H9 (cell line): ENCODE measurements around the gene AHSP. TPM values are rescaled to one million over a fixed set of nuclear protein-coding genes. Genes with fewer than 3 reads are reported as not detected.

ENCODE experiments used
- DNase-seq: peaks from one replicate; pipeline ENCODE4 v3.0.0-alpha.2; 2017
- H2AFZ ChIP-seq: one replicate; pipeline ENCODE4 v1.6.1; 2013; ENCODE audit warnings: mild to moderate bottlenecking, low read length, control low read depth, moderate library complexity
- H2AK5ac ChIP-seq: 2 replicates; pipeline ENCODE4 v1.6.1; 2013; ENCODE audit warnings: low read length, control low read depth, mixed read lengths; ENCODE audit not compliant: insufficient read length
- H2BK120ac ChIP-seq: one replicate; pipeline ENCODE4 v1.6.1; 2013; ENCODE audit warnings: low read depth, mild to moderate bottlenecking, low read length, control low read depth, inconsistent platforms; ENCODE audit not compliant: poor library complexity, severe bottlenecking
- H2BK12ac ChIP-seq: 2 replicates; pipeline ENCODE4 v1.6.1; 2013; ENCODE audit warnings: low read length, control low read depth, mixed read lengths, low read depth; ENCODE audit not compliant: insufficient read length
- H2BK15ac ChIP-seq: 2 replicates; pipeline ENCODE4 v1.6.1; 2013; ENCODE audit warnings: low read depth, low read length, control low read depth
- H2BK20ac ChIP-seq: one replicate; pipeline ENCODE4 v1.6.1; 2013; ENCODE audit warnings: low read depth, mild to moderate bottlenecking, low read length, control low read depth, inconsistent platforms; ENCODE audit not compliant: poor library complexity, severe bottlenecking
- H2BK5ac ChIP-seq: 2 replicates; pipeline ENCODE4 v1.6.1; 2013; ENCODE audit warnings: low read length, control low read depth, mixed read lengths; ENCODE audit not compliant: insufficient read length
- H3K14ac ChIP-seq: 2 replicates; pipeline ENCODE4 v1.6.1; 2013; ENCODE audit warnings: low read length, control low read depth; ENCODE audit not compliant: insufficient read depth
- H3K18ac ChIP-seq: 2 replicates; pipeline ENCODE4 v1.6.1; 2013; ENCODE audit warnings: low read depth, mild to moderate bottlenecking, mixed read lengths, low read length, control low read depth; ENCODE audit not compliant: insufficient read length
- H3K23ac ChIP-seq: 2 replicates; pipeline ENCODE4 v1.6.1; 2013; ENCODE audit warnings: low read length, control low read depth, mixed read lengths, low read depth; ENCODE audit not compliant: insufficient read length
- H3K23me2 ChIP-seq: 2 replicates; pipeline ENCODE4 v1.6.1; 2013; ENCODE audit warnings: low read depth, mild to moderate bottlenecking, mixed read lengths, low read length, control low read depth; ENCODE audit not compliant: insufficient read length, poor library complexity, severe bottlenecking
- H3K27ac ChIP-seq: 2 replicates; pipeline ENCODE4 v1.5.1; 2013; ENCODE audit warnings: low read length, control low read depth, mixed read lengths, low read depth; ENCODE audit not compliant: insufficient read length
- H3K27me3 ChIP-seq: 2 replicates; pipeline ENCODE4 v1.6.1; 2013; ENCODE audit warnings: low read length, control low read depth, inconsistent platforms; ENCODE audit not compliant: insufficient read depth
- H3K4ac ChIP-seq: 2 replicates; pipeline ENCODE4 v1.6.1; 2013; ENCODE audit warnings: low read depth, mild to moderate bottlenecking, control low read depth, inconsistent platforms, low read length, moderate library complexity
- H3K4me1 ChIP-seq: 2 replicates; pipeline ENCODE4 v1.6.1; 2013; ENCODE audit warnings: low read length, control low read depth, inconsistent platforms; ENCODE audit not compliant: insufficient read depth
- H3K4me2 ChIP-seq: 2 replicates; pipeline ENCODE4 v1.6.1; 2013; ENCODE audit warnings: low read length, control low read depth, mixed read lengths; ENCODE audit not compliant: insufficient read length, insufficient read depth
- H3K56ac ChIP-seq: 2 replicates; pipeline ENCODE4 v1.6.1; 2013; ENCODE audit warnings: low read depth, mild to moderate bottlenecking, mixed read lengths, low read length, control low read depth; ENCODE audit not compliant: insufficient read length
- H3K79me1 ChIP-seq: 2 replicates; pipeline ENCODE4 v1.6.1; 2013; ENCODE audit warnings: low read depth, mild to moderate bottlenecking, moderate library complexity, low read length, control low read depth, inconsistent platforms; ENCODE audit not compliant: insufficient read depth, poor library complexity, severe bottlenecking
- H3K79me2 ChIP-seq: 2 replicates; pipeline ENCODE4 v1.6.1; 2013; ENCODE audit warnings: low read length, control low read depth, inconsistent platforms; ENCODE audit not compliant: insufficient read depth
- H3K9ac ChIP-seq: 2 replicates; pipeline ENCODE4 v1.6.1; 2013; ENCODE audit warnings: low read length, control low read depth, mixed read lengths; ENCODE audit not compliant: insufficient read length; ENCODE audit errors: extremely low read depth
- H3K9me3 ChIP-seq: one replicate; pipeline ENCODE4 v1.6.1; 2013; ENCODE audit warnings: low read depth, low read length, inconsistent platforms; ENCODE audit not compliant: control insufficient read depth
- H3T11ph ChIP-seq: one replicate; pipeline ENCODE4 v1.6.1; 2013; ENCODE audit warnings: mild to moderate bottlenecking, low read length, control low read depth, inconsistent platforms
- H4K20me1 ChIP-seq: one replicate; pipeline ENCODE4 v1.6.1; 2013; ENCODE audit not compliant: control insufficient read depth, insufficient read length, insufficient read depth
- H4K5ac ChIP-seq: 2 replicates; pipeline ENCODE4 v1.6.1; 2013; ENCODE audit warnings: low read depth, mild to moderate bottlenecking, mixed read lengths, low read length, control low read depth; ENCODE audit not compliant: insufficient read length
- H4K8ac ChIP-seq: replicated peaks from 2 replicates; pipeline ENCODE4 v1.6.1; 2013; ENCODE audit warnings: low read length, control low read depth, mixed read lengths, low read depth; ENCODE audit not compliant: insufficient read length
- H4K91ac ChIP-seq: 2 replicates; pipeline ENCODE4 v1.6.1; 2013; ENCODE audit warnings: low read depth, mild to moderate bottlenecking, moderate library complexity, mixed read lengths, low read length, control low read depth; ENCODE audit not compliant: insufficient read length
- H3K27ac Mint-ChIP-seq, 3 experiments: 2 replicates in 2 of 3; 3 replicates in 1 of 3; pipeline ENCODE4 v1.8.0; 2020 to 2021; ENCODE audit warnings: mixed read lengths in 3 of 3, mild to moderate bottlenecking in 1 of 3, moderate library complexity in 1 of 3
- H3K27me3 Mint-ChIP-seq: 2 replicates; pipeline ENCODE4 v1.8.0; 2021; ENCODE audit warnings: low read depth, mild to moderate bottlenecking, moderate library complexity, mixed read lengths
- H3K36me3 Mint-ChIP-seq, 3 experiments: 2 replicates in 2 of 3; 3 replicates in 1 of 3; pipeline ENCODE4 v1.8.0; 2020 to 2021; ENCODE audit warnings: low read depth in 3 of 3, mixed read lengths in 3 of 3; ENCODE audit not compliant: insufficient read depth in 1 of 3
- H3K4me1 Mint-ChIP-seq, 2 experiments: 2 replicates each; pipeline ENCODE4 v1.8.0; 2020; ENCODE audit warnings: mixed read lengths in 2 of 2
- H3K4me3 Mint-ChIP-seq, 2 experiments: 2 replicates in 1 of 2; 3 replicates in 1 of 2; pipeline ENCODE4 v1.8.0; 2020 to 2021; ENCODE audit warnings: mild to moderate bottlenecking in 2 of 2, mixed read lengths in 2 of 2, moderate library complexity in 1 of 2
- H3K9me3 Mint-ChIP-seq, 2 experiments: 2 replicates in 1 of 2; 3 replicates in 1 of 2; pipeline ENCODE4 v1.8.0; 2020; ENCODE audit warnings: mild to moderate bottlenecking in 2 of 2, mixed read lengths in 2 of 2, moderate library complexity in 1 of 2
- WGBS: extraction: QIAGEN DNeasy Blood & Tissue Kit; methylation state at CpG from one replicate; pipeline ENCODE4 v1.1.7; 2013; ENCODE audit warnings: missing lambda C conversion rate, low lambda C conversion rate, mixed read lengths; ENCODE audit not compliant: insufficient read length; ENCODE audit errors: extremely low coverage; 5-methylcytosine and 5-hydroxymethylcytosine counted together
- total RNA-seq: library from RNA; stranded (reverse); gene quantifications from 2 replicates; pipeline ENCODE4 v1.2.1, GENCODE V29; 2021
- TF ChIP-seq, protein P1 (sequence below): fragments of 200-600 bp; sonication (generic); conservative IDR thresholded peaks from 3 replicates; pipeline ENCODE4 v1.8.0; 2021; ENCODE audit warnings: antibody characterized with exemption, mild to moderate bottlenecking

The AHSP gene
- total RNA-seq, 1 experiment from 2014 or later: not detected

DNA sequence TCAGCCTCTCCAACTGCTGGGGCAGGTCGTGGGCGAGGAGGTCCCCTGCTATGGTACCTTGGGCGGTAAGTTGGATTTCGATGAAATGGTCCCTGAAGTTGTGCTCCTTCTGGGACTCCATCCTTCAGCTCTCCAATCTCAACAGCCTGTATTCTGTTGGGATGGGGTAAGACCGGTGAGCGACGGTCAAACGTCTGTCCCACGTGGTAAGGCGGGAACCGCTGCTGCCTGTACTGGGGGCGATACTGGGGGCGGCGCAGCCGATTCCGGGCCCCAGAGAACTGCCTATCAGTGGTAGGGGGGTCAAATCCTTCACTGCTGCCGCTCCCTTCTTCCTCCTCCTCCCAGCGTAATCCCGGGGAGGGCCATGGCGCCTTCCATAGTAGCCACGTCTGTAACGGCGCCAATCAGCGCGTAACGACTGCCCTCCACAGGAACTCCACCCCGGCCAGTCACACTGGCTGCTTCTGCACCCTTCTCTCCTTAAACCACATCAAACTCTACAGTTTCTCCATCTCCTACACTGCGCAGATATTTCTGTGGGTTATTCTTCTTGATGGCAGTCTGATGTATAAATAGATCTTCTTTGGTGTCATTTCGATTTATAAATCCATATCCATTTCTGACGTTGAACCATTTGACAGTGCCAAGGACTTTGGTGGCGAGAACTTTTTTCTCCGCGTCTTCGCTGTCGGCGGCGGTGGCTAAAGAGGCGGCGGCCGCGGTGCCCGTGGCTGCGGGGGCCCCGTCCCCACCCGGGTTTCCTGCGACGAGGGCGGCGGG lies 41.1 kb downstream of the AHSP start:
- Mint-ChIP-seq H3K27ac (no peak overlapping the region), H3K4me3 (peak overlapping the region; percentile 60 to 84), H3K27me3 (peaks cover 71% of the 10 kb centered on the region), H3K36me3 (peaks cover 3 to 5% (median 4%) of the 10 kb centered on the region in 3 experiments; a peak in 4 of 7 replicates), H3K4me1 (peaks cover 0 to 3% of the 10 kb centered on the region in 2 experiments; a peak in 1 of 4 replicates), H3K9me3 (peaks cover 44 to 63% of the 10 kb centered on the region in 2 experiments)
- no peak overlapping the region for H4K5ac ChIP-seq
- H2BK5ac ChIP-seq: no peak overlapping the region
- no peaks in the 10 kb centered on the region for H3K4me1 ChIP-seq
- WGBS: no CpG with 5 or more reads among the region's 49 CpGs
- H2BK120ac ChIP-seq: no peak overlapping the region
- H3K4ac ChIP-seq: no peak overlapping the region
- H3K79me1 ChIP-seq: no peaks in the 10 kb centered on the region
- no peak overlapping the region for H3K56ac ChIP-seq
- H3K14ac ChIP-seq: peak overlapping the region; percentile 75; the same call in 1 of the 2 replicates
- TF ChIP-seq, protein P1, sequence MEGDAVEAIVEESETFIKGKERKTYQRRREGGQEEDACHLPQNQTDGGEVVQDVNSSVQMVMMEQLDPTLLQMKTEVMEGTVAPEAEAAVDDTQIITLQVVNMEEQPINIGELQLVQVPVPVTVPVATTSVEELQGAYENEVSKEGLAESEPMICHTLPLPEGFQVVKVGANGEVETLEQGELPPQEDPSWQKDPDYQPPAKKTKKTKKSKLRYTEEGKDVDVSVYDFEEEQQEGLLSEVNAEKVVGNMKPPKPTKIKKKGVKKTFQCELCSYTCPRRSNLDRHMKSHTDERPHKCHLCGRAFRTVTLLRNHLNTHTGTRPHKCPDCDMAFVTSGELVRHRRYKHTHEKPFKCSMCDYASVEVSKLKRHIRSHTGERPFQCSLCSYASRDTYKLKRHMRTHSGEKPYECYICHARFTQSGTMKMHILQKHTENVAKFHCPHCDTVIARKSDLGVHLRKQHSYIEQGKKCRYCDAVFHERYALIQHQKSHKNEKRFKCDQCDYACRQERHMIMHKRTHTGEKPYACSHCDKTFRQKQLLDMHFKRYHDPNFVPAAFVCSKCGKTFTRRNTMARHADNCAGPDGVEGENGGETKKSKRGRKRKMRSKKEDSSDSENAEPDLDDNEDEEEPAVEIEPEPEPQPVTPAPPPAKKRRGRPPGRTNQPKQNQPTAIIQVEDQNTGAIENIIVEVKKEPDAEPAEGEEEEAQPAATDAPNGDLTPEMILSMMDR: peak; percentile 11; the same call in 1 of the 3 replicates
- no peak overlapping the region for H2AK5ac ChIP-seq
- H3K27ac ChIP-seq: no peak overlapping the region
- no peak overlapping the region for H2BK15ac ChIP-seq
- no peaks in the 10 kb centered on the region for H3K9me3 ChIP-seq
- H3K23ac ChIP-seq: no peak overlapping the region
- H3K18ac ChIP-seq: no peak overlapping the region
- no peaks in the 10 kb centered on the region for H3K79me2 ChIP-seq
- H3K4me2 ChIP-seq: peak overlapping the region; percentile 80
- no peak overlapping the region for H2BK20ac ChIP-seq
- no peaks in the 10 kb centered on the region for H3K23me2 ChIP-seq
- H3K9ac ChIP-seq: no peak overlapping the region
- peak; percentile 48 for DNase-seq
- no peak overlapping the region for H2BK12ac ChIP-seq
- H4K20me1 ChIP-seq: no peaks in the 10 kb centered on the region
- H4K91ac ChIP-seq: no peak overlapping the region
- H4K8ac ChIP-seq: no peak overlapping the region
- no peak overlapping the region for H2AFZ ChIP-seq
- no peak overlapping the region for H3T11ph ChIP-seq
- peaks cover 12% of the 10 kb centered on the region; the same call in 1 of the 2 replicates for H3K27me3 ChIP-seq
